Osteocyte (in vitro differentiated cells): ENCODE results near the gene SCN1B. TPM values are rescaled to one million over a fixed set of nuclear protein-coding genes. Genes with fewer than 3 reads are reported as not detected.
"Not testable (repeated sequence)": the region's sequence is repeated elsewhere in the genome, so short reads cannot be mapped to it uniquely, and the experiment has no call there.

ENCODE experiments used
- DNase-seq: peaks from one replicate; pipeline ENCODE4 v3.0.0; 2021; ENCODE audit warnings: mixed read lengths; ENCODE audit not compliant: unreplicated experiment; ENCODE audit errors: extremely low spot score
- H3K27ac Mint-ChIP-seq: one replicate; pipeline ENCODE4 v1.8.0; 2021; ENCODE audit warnings: mild to moderate bottlenecking, mixed read lengths; ENCODE audit not compliant: unreplicated experiment
- H3K27me3 Mint-ChIP-seq: one replicate; pipeline ENCODE4 v1.8.0; 2021; ENCODE audit warnings: mixed read lengths; ENCODE audit not compliant: unreplicated experiment
- H3K36me3 Mint-ChIP-seq: one replicate; pipeline ENCODE4 v1.8.0; 2021; ENCODE audit warnings: mixed read lengths; ENCODE audit not compliant: unreplicated experiment
- H3K4me1 Mint-ChIP-seq: one replicate; pipeline ENCODE4 v1.8.0; 2021; ENCODE audit warnings: mixed read lengths; ENCODE audit not compliant: unreplicated experiment
- H3K4me3 Mint-ChIP-seq: one replicate; pipeline ENCODE4 v1.8.0; 2021; ENCODE audit warnings: mild to moderate bottlenecking, moderate library complexity, mixed read lengths; ENCODE audit not compliant: unreplicated experiment
- H3K9me3 Mint-ChIP-seq: one replicate; pipeline ENCODE4 v1.8.0; 2021; ENCODE audit warnings: mixed read lengths; ENCODE audit not compliant: unreplicated experiment
- total RNA-seq: library from RNA; stranded (reverse); gene quantifications from 2 replicates; pipeline ENCODE4 v1.2.1, GENCODE V29; 2021
- TF ChIP-seq, protein P1 (sequence below): fragments of 200-600 bp; sonication (generic); IDR thresholded peaks from 2 replicates; pipeline ENCODE4 v1.5.0; 2021; ENCODE audit warnings: antibody characterized with exemption, mild to moderate bottlenecking, moderate library complexity

The SCN1B gene
- total RNA-seq, 1 donor from 2014 or later: 7.3 TPM

DNA sequence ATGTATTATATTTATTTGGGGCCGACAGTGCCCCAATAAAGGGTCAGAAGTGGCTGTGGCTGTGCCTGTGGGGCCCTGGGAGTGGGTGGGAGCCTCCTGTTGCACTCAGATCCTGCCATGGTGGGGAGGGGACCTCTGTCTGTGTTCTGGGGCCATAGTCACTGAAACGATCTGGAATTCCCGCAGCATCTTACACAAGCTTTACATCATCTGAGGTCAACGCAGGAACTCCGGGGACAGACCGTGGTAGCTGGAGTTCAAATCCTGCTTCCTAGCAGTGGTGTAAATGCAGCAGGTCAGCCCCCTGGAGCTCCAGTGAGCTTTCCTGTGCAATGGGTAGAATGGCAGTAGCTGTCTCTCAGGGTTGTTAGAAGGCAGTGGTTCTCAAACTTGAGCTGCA, 3.9 kb upstream of the SCN1B start:
- Mint-ChIP-seq H3K4me3 (no peak overlapping the region), H3K27ac (no peak overlapping the region), H3K27me3 (no peaks in the 10 kb centered on the region), H3K4me1 (peaks cover 9% of the 10 kb centered on the region), H3K9me3 (no peaks in the 10 kb centered on the region), H3K36me3 (peaks cover 8% of the 10 kb centered on the region)
- TF ChIP-seq, protein P1, sequence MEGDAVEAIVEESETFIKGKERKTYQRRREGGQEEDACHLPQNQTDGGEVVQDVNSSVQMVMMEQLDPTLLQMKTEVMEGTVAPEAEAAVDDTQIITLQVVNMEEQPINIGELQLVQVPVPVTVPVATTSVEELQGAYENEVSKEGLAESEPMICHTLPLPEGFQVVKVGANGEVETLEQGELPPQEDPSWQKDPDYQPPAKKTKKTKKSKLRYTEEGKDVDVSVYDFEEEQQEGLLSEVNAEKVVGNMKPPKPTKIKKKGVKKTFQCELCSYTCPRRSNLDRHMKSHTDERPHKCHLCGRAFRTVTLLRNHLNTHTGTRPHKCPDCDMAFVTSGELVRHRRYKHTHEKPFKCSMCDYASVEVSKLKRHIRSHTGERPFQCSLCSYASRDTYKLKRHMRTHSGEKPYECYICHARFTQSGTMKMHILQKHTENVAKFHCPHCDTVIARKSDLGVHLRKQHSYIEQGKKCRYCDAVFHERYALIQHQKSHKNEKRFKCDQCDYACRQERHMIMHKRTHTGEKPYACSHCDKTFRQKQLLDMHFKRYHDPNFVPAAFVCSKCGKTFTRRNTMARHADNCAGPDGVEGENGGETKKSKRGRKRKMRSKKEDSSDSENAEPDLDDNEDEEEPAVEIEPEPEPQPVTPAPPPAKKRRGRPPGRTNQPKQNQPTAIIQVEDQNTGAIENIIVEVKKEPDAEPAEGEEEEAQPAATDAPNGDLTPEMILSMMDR: no peak
- no peak for DNase-seq

DNA sequence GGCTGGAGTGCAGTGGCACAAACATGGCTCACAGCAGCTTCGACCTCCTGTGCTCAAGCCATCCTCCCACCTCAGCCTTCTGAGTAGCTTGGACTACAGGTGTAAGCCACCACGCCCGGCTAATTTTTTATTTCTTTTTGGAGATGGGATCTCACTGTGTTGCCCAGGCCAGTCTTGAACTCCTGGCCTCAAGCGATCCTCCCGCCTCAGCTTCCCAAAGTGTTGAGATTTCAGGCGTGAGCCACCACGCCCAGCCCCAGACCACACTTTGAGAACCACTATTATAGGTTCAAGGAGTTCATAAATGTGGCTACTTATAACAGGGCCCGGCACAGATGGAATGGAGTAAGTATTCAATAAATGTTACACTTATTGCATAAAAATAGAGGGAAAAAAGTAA, 3.3 kb upstream of the SCN1B start:
- Mint-ChIP-seq H3K9me3 (no peaks in the 10 kb centered on the region), H3K27ac (no peak overlapping the region)

DNA sequence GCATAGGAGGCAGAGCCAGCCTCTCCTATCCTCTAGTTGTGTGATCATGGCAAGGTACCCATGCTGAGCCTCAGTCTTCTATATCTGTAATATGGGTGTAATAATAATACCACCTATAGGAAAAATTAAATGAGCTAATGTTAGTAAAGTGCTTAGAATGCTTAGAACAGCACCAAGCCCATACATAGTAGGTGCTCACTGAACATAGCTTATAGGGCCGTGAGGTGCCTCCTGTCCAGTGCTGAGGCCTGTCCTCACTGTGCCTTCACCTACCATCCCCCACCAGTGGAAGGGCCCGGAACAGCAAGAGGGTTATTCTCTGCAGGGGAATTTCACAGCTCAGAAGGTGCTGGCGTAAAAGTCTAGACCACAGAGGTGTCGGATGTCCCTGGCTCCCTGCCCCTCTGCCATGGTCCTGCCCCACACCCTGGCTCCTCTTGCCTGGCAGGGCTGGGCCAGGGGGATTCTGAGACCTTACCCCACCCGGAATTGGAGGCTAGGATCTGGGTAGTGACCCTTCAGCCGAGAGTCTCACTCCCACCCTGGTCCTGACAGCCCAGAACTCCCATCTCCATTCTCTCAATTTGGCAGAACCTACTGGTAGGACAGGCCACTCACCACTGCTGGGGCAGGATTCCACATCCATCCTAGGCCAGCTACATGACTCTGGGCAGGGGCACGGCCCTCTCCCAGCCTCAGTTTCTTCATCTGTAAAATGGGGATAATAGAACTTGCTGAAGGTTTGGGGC, 2.2 kb upstream of the SCN1B start:
- H3K27ac Mint-ChIP-seq: no peak overlapping the region
- H3K9me3 Mint-ChIP-seq: no peaks in the 10 kb centered on the region
- DNase-seq: no peak
- H3K27me3 Mint-ChIP-seq: no peaks in the 10 kb centered on the region
- H3K4me1 Mint-ChIP-seq: peaks cover 12% of the 10 kb centered on the region
- H3K4me3 Mint-ChIP-seq: no peak overlapping the region
- peaks cover 2% of the 10 kb centered on the region for H3K36me3 Mint-ChIP-seq
- TF ChIP-seq, protein P1: no peak

More for the DNA sequence above, 3.3 kb upstream of the SCN1B start:
- DNase-seq: no peak
- TF ChIP-seq, protein P1: no peak
- no peak overlapping the region for H3K4me3 Mint-ChIP-seq
- peaks cover 12% of the 10 kb centered on the region for H3K4me1 Mint-ChIP-seq
- no peaks in the 10 kb centered on the region for H3K27me3 Mint-ChIP-seq
- peaks cover 7% of the 10 kb centered on the region for H3K36me3 Mint-ChIP-seq

DNA sequence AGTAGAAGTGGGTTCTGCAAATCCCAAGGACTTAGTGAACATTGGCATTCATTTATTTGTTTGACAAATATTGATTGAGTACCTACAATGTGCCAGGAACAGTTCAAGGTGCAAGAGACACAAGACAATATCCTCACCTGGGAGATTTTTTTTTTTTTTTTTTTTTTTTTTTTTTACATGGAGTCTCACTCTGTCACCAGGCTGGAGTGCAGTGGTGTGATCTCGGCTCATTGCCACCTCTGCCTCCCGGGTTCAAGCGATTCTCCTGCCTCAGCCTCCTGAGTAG, 1.7 kb upstream of the SCN1B start:
- not testable (repeated sequence) for H3K27me3 Mint-ChIP-seq

DNA sequence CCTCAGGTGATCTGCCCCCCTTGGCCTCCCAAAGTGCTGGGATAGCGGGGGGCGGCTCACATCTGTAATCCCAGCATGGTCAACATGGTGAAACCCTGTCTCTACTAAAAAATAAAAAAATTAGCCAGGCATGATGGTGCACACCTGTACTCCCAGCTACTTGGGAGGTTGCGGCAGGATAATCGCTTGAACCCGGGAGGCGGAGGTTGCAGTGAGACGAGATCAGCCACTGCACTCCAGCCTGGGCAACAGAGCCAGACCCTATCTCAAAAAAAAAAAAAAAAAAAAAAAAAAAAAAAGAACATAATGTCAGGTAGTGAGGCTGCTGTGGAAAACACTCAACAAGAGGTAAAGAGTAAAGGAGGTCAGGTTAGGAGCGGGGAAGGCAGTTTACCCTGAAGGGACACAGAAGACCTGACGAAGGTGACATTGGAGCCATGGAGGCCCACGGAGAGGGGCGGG, 964 bp upstream of the SCN1B start:
- H3K27ac Mint-ChIP-seq, H3K27me3 Mint-ChIP-seq, H3K9me3 Mint-ChIP-seq, H3K36me3 Mint-ChIP-seq, DNase-seq: not testable (repeated sequence)
- H3K4me3 Mint-ChIP-seq: peak overlapping the region; percentile 57
- peaks cover 12% of the 10 kb centered on the region for H3K4me1 Mint-ChIP-seq

More for the DNA sequence above, 1.7 kb upstream of the SCN1B start:
- DNase-seq, H3K36me3 Mint-ChIP-seq, H3K27ac Mint-ChIP-seq, H3K4me3 Mint-ChIP-seq, H3K9me3 Mint-ChIP-seq: not testable (repeated sequence)
- peaks cover 12% of the 10 kb centered on the region for H3K4me1 Mint-ChIP-seq

DNA sequence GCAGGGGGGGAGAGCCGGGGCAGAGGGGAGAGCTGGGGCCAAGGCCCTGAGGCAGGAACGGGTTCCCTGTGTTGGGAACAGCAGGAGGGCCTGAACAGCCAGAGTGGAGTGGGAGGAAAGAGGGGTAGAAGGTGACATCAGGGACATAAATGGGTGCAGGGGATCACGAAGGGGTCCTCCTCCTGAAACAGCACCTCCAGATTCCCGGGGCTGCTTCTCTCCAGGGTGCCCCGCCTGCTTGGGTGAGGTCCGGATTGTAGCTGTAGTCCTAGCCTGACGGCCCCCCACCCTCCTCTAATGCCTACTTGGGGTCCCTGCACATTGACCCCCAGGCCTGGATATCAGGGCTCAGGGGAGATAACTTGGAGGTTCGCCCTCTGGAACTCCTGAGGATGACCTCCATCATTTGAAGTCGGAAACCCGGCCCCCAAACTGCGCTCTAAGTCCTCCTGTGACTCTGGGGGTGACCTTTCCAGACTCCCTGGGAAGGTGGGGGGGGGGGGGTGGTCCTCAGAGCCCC, 473 bp upstream of the SCN1B start:
- H3K4me3 Mint-ChIP-seq: no peak overlapping the region
- no peak overlapping the region for H3K27ac Mint-ChIP-seq
- H3K4me1 Mint-ChIP-seq: peaks cover 12% of the 10 kb centered on the region
- no peaks in the 10 kb centered on the region for H3K9me3 Mint-ChIP-seq
- H3K27me3 Mint-ChIP-seq: no peaks in the 10 kb centered on the region
- H3K36me3 Mint-ChIP-seq: peaks cover 11% of the 10 kb centered on the region
- TF ChIP-seq, protein P1: no peak
- DNase-seq: no peak
